IPS-NIHi7 (cell line): ENCODE results near the gene RING1.

Source experiments
- DNase-seq: peaks from one replicate; pipeline ENCODE4 v3.0.0; 2012; ENCODE audit warnings: mixed read lengths; ENCODE audit errors: extremely low spot score

The RING1 gene

GRCh38 chr6:33192105-33192646 is 16.1 kb upstream of the RING1 start, which contains the start of gene COL11A2:
TSS of gene COL11A2 (minus strand) at chr6:33192467. CDS start at chr6:33192240, 227 bp downstream.
- peak; percentile 49 for DNase-seq

GRCh38 chr6:33192671-33193602 is 15.4 kb upstream of the RING1 start:
- DNase-seq, result peak; percentile 50

- no peak for DNase-seq
Observed at GRCh38 chr6:33193619-33194018, 14.7 kb upstream of the RING1 start.

GRCh38 chr6:33194431-33194979 is 13.8 kb upstream of the RING1 start:
- no peak for DNase-seq

- DNase-seq, result no peak
Observed at GRCh38 chr6:33195304-33196165, 12.8 kb upstream of the RING1 start.

- DNase-seq, result peak; percentile 81
Observed at GRCh38 chr6:33197431-33198048, 10.8 kb upstream of the RING1 start.

GRCh38 chr6:33198159-33198852 is 10.0 kb upstream of the RING1 start:
- no peak for DNase-seq

- no peak for DNase-seq
Observed at GRCh38 chr6:33198853-33199436, 9.4 kb upstream of the RING1 start.

- peak; percentile 89 for DNase-seq
Observed at GRCh38 chr6:33199687-33200218, 8.5 kb upstream of the RING1 start.

GRCh38 chr6:33200219-33201146 is 7.8 kb upstream of the RING1 start, which contains the start of the genes RXRB and SLC39A7:
TSS of gene RXRB (minus strand) at chr6:33200665. CDS start at chr6:33200476, 189 bp downstream.
TSS of gene SLC39A7 (plus strand) at chr6:33200867. CDS start at chr6:33201246, 379 bp downstream.
- DNase-seq, result peak; percentile 93

- DNase-seq, result no peak
Observed at GRCh38 chr6:33201147-33201545, 7.2 kb upstream of the RING1 start.

GRCh38 chr6:33201935-33202334 is 6.4 kb upstream of the RING1 start:
- DNase-seq, result no peak

GRCh38 chr6:33202799-33203198 is 5.5 kb upstream of the RING1 start:
- DNase-seq, result no peak

- no peak for DNase-seq
Observed at GRCh38 chr6:33203443-33204164, 4.7 kb upstream of the RING1 start.

- no peak for DNase-seq
Observed at GRCh38 chr6:33204165-33204414, 4.2 kb upstream of the RING1 start.

GRCh38 chr6:33204415-33205190 is 3.7 kb upstream of the RING1 start, which contains the start of gene HSD17B8:
TSS of gene HSD17B8 (plus strand) at chr6:33204655. CDS start at chr6:33204669, 14 bp downstream.
- peak; percentile 98 for DNase-seq
